GM18909 (cell line): Measurements from ENCODE around the gene MYPN.
"Not testable (repeated sequence)": the region's sequence is repeated elsewhere in the genome, so short reads cannot be mapped to it uniquely, and the experiment has no call there.

Experiments used
- ATAC-seq: cut with Tn5 transposase; IDR thresholded peaks from one replicate; pipeline ENCODE4 v1.9.1; 2021; ENCODE audit warnings: mild to moderate bottlenecking; ENCODE audit not compliant: unreplicated experiment, poor library complexity

MYPN gene

GRCh38 chr10:68133523-68133922, 24.2 kb downstream of the MYPN start:
- no peak for ATAC-seq

- no peak for ATAC-seq
Measured at GRCh38 chr10:68135362-68135761, 26.1 kb downstream of the MYPN start.

GRCh38 chr10:68135922-68136792, 26.9 kb downstream of the MYPN start:
- ATAC-seq: no peak

- ATAC-seq: no peak
Measured at GRCh38 chr10:68137171-68137570, 27.9 kb downstream of the MYPN start.

GRCh38 chr10:68138526-68138925, 29.2 kb downstream of the MYPN start:
- ATAC-seq: no peak

- no peak for ATAC-seq
Measured at GRCh38 chr10:68139448-68140272, 30.4 kb downstream of the MYPN start.

- ATAC-seq: no peak
Measured at GRCh38 chr10:68142761-68143160, 33.5 kb downstream of the MYPN start.

GRCh38 chr10:68144709-68145108, 35.4 kb downstream of the MYPN start:
- no peak for ATAC-seq

- no peak for ATAC-seq
Measured at GRCh38 chr10:68145705-68146104, 36.4 kb downstream of the MYPN start.

- no peak for ATAC-seq
Measured at GRCh38 chr10:68146133-68146532, 36.8 kb downstream of the MYPN start.

- no peak for ATAC-seq
Measured at GRCh38 chr10:68151453-68151852, 42.2 kb downstream of the MYPN start.

GRCh38 chr10:68153473-68154210, 44.4 kb downstream of the MYPN start:
- ATAC-seq: peak; percentile 51

GRCh38 chr10:68154211-68154497, 44.9 kb downstream of the MYPN start:
- peak; percentile 26 for ATAC-seq

- ATAC-seq: no peak
Measured at GRCh38 chr10:68155615-68156210, 46.4 kb downstream of the MYPN start.

- ATAC-seq: peak; percentile 50
Measured at GRCh38 chr10:68156373-68157185, 47.3 kb downstream of the MYPN start.

GRCh38 chr10:68157522-68157921, 48.2 kb downstream of the MYPN start:
- not testable (repeated sequence) for ATAC-seq

- ATAC-seq: no peak
Measured at GRCh38 chr10:68158031-68158430, 48.7 kb downstream of the MYPN start.

- peak; percentile 98 for ATAC-seq
Measured at GRCh38 chr10:68163735-68164134, 54.4 kb downstream of the MYPN start.

- no peak for ATAC-seq
Measured at GRCh38 chr10:68165643-68166042, 56.4 kb downstream of the MYPN start.
